AG04449 (cell line): Measurements from ENCODE around the gene CCHCR1.

ENCODE experiments used
- CTCF ChIA-PET: fragments of 350-600 bp; formaldehyde crosslinking; extraction: SDS; loops from one replicate; lab custom pipeline; 2021; ENCODE audit warnings: antibody characterized with exemption; lab: Yijun Ruan, JAX
- POLR2A ChIA-PET: fragments of 400-600, 350-600 bp; formaldehyde crosslinking; extraction: SDS; loops from one replicate; lab custom pipeline; 2020; ENCODE audit warnings: antibody characterized with exemption, inconsistent platforms; lab: Yijun Ruan, JAX
- DNase-seq: peaks from one replicate; pipeline ENCODE4 v3.0.0-alpha.2; 2010; ENCODE audit warnings: low read depth, low spot score
- H3K4me3 ChIP-seq: 2 replicates; pipeline ENCODE4 v1.5.1; 2011; ENCODE audit warnings: low read depth, mild to moderate bottlenecking, control low read depth, low read length
- CTCF ChIP-seq: IDR thresholded peaks from one replicate; pipeline ENCODE4 v1.5.1; 2011; ENCODE audit warnings: mild to moderate bottlenecking, moderate library complexity, low read length, control low read depth, inconsistent platforms; ENCODE audit not compliant: insufficient read depth; ENCODE audit errors: missing control alignments

The CCHCR1 gene

DNA sequence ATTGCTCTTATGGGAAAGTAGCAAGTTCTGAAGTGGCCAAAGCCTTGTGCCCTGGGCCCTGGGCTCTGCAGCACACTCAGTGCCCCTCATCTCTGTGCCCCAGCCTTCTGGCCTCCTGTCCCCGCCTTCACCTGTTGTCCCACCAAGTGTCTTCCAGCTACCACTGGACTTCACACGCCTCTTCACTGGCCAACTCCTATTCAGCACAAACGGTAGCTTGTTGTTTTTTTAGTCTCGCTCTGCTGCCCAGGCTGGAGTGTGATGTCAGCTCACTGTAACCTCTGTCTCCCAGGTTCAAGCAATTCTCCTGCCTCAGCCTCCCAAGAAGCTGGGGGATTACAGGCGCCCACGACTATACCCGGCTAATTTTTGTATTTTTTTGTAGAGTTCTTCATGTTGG, 4.8 kb downstream of the CCHCR1 start:
- ChIA-PET CTCF (interaction anchor here (1.0 to 26.1 kb wide), 3 partner anchors 9 to 40 kb away, joined by 4 to 505 read pairs (median 5); no protein-coding TSS in a partner anchor), POLR2A (no interaction called here)
- DNase-seq, result no peak
- no peak for TF ChIP-seq CTCF
- no peak overlapping the region for H3K4me3 ChIP-seq

DNA sequence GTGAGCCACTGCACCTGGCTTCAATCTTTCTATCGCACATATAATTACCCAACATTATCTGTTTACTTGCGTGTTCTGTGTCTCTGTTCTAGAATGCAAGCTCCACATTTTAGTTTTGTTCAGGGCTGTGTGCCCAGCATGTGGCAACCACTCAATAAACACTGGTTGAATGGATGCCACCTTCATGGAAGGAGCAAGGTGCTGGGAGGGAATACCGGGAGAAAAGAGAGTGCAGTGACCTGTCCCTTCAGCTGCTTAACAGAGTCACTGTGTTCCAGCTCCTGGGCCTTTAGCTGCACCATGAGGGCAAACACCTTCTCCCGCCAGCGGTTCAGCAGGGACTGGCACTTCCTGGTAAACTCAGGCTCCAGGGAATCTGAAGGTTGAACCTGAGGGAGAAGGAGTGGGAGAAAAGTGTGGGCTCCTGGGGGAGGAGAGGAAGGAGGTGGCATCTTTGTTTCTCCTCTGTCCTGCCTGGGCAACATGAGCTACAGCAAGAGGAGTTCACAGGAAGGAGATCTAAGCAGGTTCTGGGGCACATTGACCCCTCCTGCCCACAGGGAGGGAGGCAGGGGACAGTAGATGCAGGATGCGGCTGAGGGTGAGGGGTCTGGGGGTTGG, 7.7 kb downstream of the CCHCR1 start:
- no peak for DNase-seq
- no peak for TF ChIP-seq CTCF
- ChIA-PET CTCF (interaction anchor here (1.2 to 26.1 kb wide), 6 partner anchors 11 to 217 kb away, joined by 3 to 505 read pairs (median 4); no protein-coding TSS in a partner anchor), POLR2A (interaction anchor here (1.1 kb wide), 1 partner anchor 10 kb away, joined by 4 read pairs; no protein-coding TSS in a partner anchor)
- H3K4me3 ChIP-seq, result no peak overlapping the region

DNA sequence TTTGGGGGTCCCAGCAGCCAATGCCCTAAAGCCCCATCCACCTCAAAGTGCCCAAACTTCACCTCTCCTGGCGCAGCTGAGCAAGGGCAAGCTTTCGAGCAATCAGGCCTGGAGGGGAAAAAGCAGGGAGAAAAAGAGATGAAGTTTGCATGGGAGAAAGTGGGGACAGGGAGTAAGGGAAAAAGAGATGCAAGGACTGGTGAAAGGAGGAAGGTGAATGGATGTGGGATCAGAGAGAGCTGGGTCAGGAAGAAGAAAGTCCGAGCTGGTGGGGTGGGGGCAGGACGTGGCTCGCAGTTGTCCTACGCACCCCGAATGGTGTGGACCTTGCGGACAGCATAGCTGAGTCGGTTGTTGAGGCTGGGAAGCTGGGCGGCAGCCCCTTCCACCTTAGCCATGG, 12.2 kb downstream of the CCHCR1 start:
- DNase-seq, result no peak
- TF ChIP-seq CTCF, result no peak
- ChIA-PET CTCF (interaction anchor here (1.3 to 26.1 kb wide), 3 partner anchors 11 to 222 kb away, joined by 5 to 505 read pairs (median 17); no protein-coding TSS in a partner anchor), POLR2A (interaction anchor here (1.8 kb wide), 1 partner anchor 13 kb away, joined by 8 read pairs; the partner anchor contains the start of genes CCHCR1 and TCF19)
- no peak overlapping the region for H3K4me3 ChIP-seq

- H3K4me3 ChIP-seq, result no peak overlapping the region
- ChIA-PET CTCF (interaction anchor here (1.3 to 26.1 kb wide), 3 partner anchors 12 to 222 kb away, joined by 5 to 505 read pairs (median 17); no protein-coding TSS in a partner anchor), POLR2A (interaction anchor here (1.8 kb wide), 1 partner anchor 13 kb away, joined by 8 read pairs; the partner anchor contains the start of genes CCHCR1 and TCF19)
- DNase-seq, result no peak
- no peak for TF ChIP-seq CTCF
Measured at GRCh38 chr6:31144970-31145340, 12.6 kb downstream of the CCHCR1 start.

DNA sequence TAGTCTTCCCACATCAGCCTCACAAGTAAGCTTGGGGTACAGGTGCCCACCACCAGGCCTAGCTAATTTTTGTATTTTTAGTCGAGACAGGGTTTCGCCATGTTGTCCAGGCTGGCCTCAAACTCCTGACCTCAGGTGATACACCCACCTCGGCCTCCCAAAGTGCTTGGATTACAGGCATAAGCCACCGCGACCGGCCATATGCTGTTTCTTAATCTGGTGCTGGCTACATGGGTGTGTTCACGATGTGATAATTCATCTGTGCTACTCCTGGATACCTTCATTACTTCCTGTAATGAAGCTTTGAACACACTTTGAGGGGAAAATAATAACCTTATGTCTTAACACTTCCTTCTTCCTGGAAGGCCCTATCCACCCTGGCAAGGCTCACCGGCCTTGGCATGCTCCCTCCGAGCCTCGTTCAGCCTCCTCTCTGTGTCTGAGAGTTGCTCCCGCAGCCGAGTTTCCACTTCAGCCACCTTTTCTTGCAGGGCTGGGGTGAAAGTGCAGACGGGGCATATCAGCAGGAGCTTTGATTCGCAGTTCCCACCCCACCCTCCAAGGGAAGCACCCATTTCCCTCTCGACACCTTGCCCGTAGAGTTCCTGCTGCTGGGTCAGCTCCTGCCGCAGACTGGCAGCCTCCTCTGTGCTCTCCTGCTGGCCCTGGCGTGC, 13.2 kb downstream of the CCHCR1 start:
- no peak for TF ChIP-seq CTCF
- POLR2A ChIA-PET, result interaction anchor here (1.8 kb wide), 1 partner anchor 14 kb away, joined by 8 read pairs; the partner anchor contains the start of genes CCHCR1 and TCF19
- DNase-seq, result no peak
- no peak overlapping the region for H3K4me3 ChIP-seq
- CTCF ChIA-PET, result interaction anchor here (1.3 to 26.1 kb wide), 5 partner anchors 8 to 223 kb away, joined by 5 to 505 read pairs (median 17); no protein-coding TSS in a partner anchor

DNA sequence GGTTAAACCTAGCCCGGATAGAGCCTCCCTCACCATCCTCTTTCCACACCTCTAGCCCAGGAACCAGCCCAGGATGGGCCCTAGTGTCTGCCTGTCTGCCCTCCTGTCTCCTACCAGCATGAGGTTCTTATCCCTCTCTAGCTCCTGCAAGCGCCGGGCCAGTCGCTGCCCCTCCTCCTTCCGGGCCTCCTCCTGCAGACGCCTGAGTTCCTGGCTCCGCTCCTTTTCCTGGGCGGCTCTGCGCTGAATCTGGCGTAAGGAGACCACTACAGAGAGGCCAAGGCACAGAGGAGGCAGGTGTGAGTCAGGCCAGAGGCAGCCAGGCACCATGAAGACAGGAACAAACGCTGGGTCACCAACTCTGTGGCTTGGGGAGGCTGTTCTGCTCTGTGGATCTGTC, 14.5 kb downstream of the CCHCR1 start:
- no peak for TF ChIP-seq CTCF
- no peak for DNase-seq
- ChIA-PET POLR2A (no interaction called here), CTCF (interaction anchor here (1.4 to 26.1 kb wide), 6 partner anchors 10 to 227 kb away, joined by 3 to 505 read pairs (median 13); partner anchors contain the start of genes CCHCR1 and TCF19)
- no peak overlapping the region for H3K4me3 ChIP-seq
